DND-41 (cell line): ENCODE measurements around the gene ARHGAP15.

Source experiments
- ATAC-seq: fragments of 200-7000 bp; cut with Tn5 transposase; 3 replicates; pipeline ENCODE4 v1.9.1; 2021; ENCODE audit warnings: low read depth; ENCODE audit not compliant: insufficient read depth
- DNase-seq: peaks from one replicate; pipeline ENCODE4 v3.0.0-alpha.2; 2020
- H2AFZ ChIP-seq: 2 replicates; pipeline ENCODE4 v1.6.0; 2012; ENCODE audit warnings: low read depth, low read length
- H3K27ac ChIP-seq: 2 replicates; pipeline ENCODE4 v1.5.1; 2012; ENCODE audit warnings: low read length, inconsistent platforms
- H3K27me3 ChIP-seq: fragments of 200-600 bp; sonication (generic); 2 replicates; pipeline ENCODE4 v1.6.0; 2012; ENCODE audit warnings: low read length, mild to moderate bottlenecking, inconsistent platforms; ENCODE audit not compliant: insufficient read depth, poor library complexity
- H3K36me3 ChIP-seq: 2 replicates; pipeline ENCODE4 v1.5.1; 2012; ENCODE audit warnings: low read length, inconsistent platforms; ENCODE audit not compliant: insufficient read depth
- H3K4me1 ChIP-seq: 2 replicates; pipeline ENCODE4 v1.5.1; 2012; ENCODE audit warnings: mild to moderate bottlenecking, low read length; ENCODE audit not compliant: insufficient read depth
- H3K4me2 ChIP-seq: 2 replicates; pipeline ENCODE4 v1.6.0; 2012; ENCODE audit warnings: mild to moderate bottlenecking, moderate library complexity, low read length, inconsistent platforms; ENCODE audit not compliant: insufficient read depth
- H3K4me3 ChIP-seq, 2 experiments: fragments of 200-600 bp in 1 of 2; shearing (Covaris generic) in 1 of 2; 2 replicates each; pipeline ENCODE4 v1.5.1; 2012 to 2016; ENCODE audit warnings: inconsistent platforms in 2 of 2, low read length in 2 of 2, mild to moderate bottlenecking in 2 of 2, low read depth in 1 of 2, moderate library complexity in 1 of 2
- H3K79me2 ChIP-seq: 2 replicates; pipeline ENCODE4 v1.6.0; 2012; ENCODE audit warnings: low read length, inconsistent platforms; ENCODE audit not compliant: insufficient read depth
- H3K9ac ChIP-seq: 2 replicates; pipeline ENCODE4 v1.6.0; 2012; ENCODE audit warnings: low read depth, mild to moderate bottlenecking, inconsistent platforms, low read length, moderate library complexity
- H3K9me3 ChIP-seq: 2 replicates; pipeline ENCODE4 v1.5.1; 2012; ENCODE audit warnings: low read length, moderate library complexity, mild to moderate bottlenecking, inconsistent platforms; ENCODE audit not compliant: insufficient read depth, severe bottlenecking
- H4K20me1 ChIP-seq: 2 replicates; pipeline ENCODE4 v1.6.0; 2012; ENCODE audit warnings: low read length; ENCODE audit not compliant: insufficient read depth
- EZH2 ChIP-seq: IDR thresholded peaks from 3 replicates; pipeline ENCODE4 v1.6.1; 2012; ENCODE audit warnings: borderline replicate concordance, low read depth, mild to moderate bottlenecking, moderate library complexity, low read length, inconsistent platforms; ENCODE audit not compliant: severe bottlenecking
- TF ChIP-seq, protein P1 (sequence below): IDR thresholded peaks from 2 replicates; pipeline ENCODE4 v1.5.1; 2012; ENCODE audit warnings: borderline replicate concordance, low read length, moderate library complexity, mild to moderate bottlenecking; ENCODE audit not compliant: poor library complexity, severe bottlenecking; ENCODE audit errors: extremely low read depth

Gene ARHGAP15

DNA sequence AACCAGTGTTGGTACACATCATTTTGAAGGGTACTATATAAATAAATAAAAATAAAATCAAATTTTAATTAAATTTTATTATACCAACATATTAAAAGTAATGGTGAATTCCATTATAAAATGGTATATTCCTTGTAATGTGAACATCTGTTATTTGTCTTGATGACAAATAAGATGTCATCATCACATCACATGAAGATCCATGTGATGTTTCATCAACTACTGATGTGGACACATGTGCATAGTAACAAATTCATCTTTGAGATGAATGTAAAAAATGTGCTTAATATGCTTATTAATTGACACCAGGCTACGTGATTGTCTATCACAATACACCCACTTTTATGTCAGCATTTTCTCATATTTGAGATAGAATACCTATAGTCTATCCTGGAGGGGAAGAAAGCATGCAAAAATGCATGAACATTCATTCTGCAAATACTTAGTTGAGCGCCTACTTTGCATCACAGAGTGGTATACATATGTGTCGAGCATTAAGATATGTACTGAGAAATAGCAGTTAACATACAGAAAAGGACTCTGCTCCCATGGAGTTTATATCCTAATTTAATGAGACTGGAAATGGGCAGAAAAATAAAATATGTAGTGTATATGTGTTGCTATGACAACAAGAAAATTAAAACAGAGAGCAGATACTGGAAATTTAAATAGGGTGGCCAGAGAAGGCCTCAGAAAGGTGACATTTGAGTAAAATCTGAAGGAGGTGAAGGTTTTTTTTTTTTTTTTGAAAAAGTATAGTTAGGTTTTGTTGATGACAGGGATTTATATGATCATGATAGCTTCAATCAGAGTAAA is 281.1 kb downstream of the ARHGAP15 start:
- TF ChIP-seq EZH2, result no peak
- TF ChIP-seq, protein P1, sequence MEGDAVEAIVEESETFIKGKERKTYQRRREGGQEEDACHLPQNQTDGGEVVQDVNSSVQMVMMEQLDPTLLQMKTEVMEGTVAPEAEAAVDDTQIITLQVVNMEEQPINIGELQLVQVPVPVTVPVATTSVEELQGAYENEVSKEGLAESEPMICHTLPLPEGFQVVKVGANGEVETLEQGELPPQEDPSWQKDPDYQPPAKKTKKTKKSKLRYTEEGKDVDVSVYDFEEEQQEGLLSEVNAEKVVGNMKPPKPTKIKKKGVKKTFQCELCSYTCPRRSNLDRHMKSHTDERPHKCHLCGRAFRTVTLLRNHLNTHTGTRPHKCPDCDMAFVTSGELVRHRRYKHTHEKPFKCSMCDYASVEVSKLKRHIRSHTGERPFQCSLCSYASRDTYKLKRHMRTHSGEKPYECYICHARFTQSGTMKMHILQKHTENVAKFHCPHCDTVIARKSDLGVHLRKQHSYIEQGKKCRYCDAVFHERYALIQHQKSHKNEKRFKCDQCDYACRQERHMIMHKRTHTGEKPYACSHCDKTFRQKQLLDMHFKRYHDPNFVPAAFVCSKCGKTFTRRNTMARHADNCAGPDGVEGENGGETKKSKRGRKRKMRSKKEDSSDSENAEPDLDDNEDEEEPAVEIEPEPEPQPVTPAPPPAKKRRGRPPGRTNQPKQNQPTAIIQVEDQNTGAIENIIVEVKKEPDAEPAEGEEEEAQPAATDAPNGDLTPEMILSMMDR, result no peak
- Histone ChIP-seq H3K27me3 (no peaks in the 10 kb centered on the region), H3K79me2 (peaks cover 44% of the 10 kb centered on the region), H4K20me1 (peaks cover 2% of the 10 kb centered on the region; the same call in 1 of the 2 replicates), H3K9ac (no peak overlapping the region), H3K27ac (no peak overlapping the region), H3K9me3 (no peaks in the 10 kb centered on the region), H2AFZ (no peak overlapping the region), H3K4me1 (no peaks in the 10 kb centered on the region), H3K4me3 (no peak overlapping the region), H3K4me2 (no peak overlapping the region), H3K36me3 (peaks cover 3% of the 10 kb centered on the region; the same call in 1 of the 2 replicates)
- ATAC-seq (no peak), DNase-seq (no peak)

DNA sequence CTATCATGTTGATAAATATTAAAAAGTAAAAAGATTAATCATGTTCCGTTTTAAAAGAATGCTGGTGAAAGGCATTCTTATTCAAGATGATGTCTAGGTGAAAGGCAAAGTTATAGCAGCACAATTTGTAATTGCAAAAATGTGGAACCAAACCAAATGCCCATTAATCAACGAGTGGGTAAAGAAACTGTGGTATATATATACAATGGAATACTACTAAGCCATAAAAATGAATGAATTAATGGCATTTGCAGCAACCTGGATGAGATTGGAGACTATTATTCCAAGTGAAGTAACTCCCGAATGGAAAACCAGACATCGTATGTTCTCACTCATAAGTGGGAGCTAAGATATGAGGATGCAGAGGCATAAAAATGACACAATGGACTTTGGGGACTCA is 286.4 kb downstream of the ARHGAP15 start:
- Histone ChIP-seq H3K9ac (no peak overlapping the region), H3K79me2 (peaks cover 20% of the 10 kb centered on the region), H3K4me3 (no peak overlapping the region), H4K20me1 (peaks cover 16% of the 10 kb centered on the region; the same call in 1 of the 2 replicates), H3K4me1 (no peaks in the 10 kb centered on the region), H3K9me3 (no peaks in the 10 kb centered on the region), H2AFZ (no peak overlapping the region), H3K4me2 (no peak overlapping the region), H3K27me3 (no peaks in the 10 kb centered on the region), H3K36me3 (peaks cover 3% of the 10 kb centered on the region; the same call in 1 of the 2 replicates), H3K27ac (no peak overlapping the region)
- DNase-seq, result no peak
- TF ChIP-seq EZH2, result no peak
- TF ChIP-seq, protein P1, result no peak
- no peak for ATAC-seq

DNA sequence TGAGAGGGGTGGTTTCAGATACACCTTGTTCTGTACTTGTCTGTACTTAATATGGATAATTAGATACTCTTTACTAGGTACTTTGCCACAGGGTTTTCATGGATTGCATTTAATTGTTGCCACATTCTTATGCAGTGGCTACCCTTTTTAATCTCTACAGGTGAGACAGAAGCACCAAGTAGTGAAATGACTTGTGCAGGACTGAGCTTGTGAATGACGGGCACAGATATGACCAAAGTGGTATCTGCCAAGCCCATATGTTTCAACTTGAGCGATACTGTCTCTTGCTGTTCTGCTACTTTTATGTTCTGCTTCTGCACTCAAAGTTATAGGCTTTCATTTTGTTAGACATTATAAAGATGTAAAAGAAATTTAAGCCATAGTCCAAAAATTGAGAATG is 288.2 kb downstream of the ARHGAP15 start:
- Histone ChIP-seq H3K27ac (no peak overlapping the region), H3K4me2 (no peak overlapping the region), H3K4me3 (no peak overlapping the region), H3K79me2 (peaks cover 22% of the 10 kb centered on the region), H3K36me3 (peaks cover 8% of the 10 kb centered on the region; the same call in 1 of the 2 replicates), H3K27me3 (no peaks in the 10 kb centered on the region), H3K9ac (no peak overlapping the region), H3K9me3 (no peaks in the 10 kb centered on the region), H4K20me1 (peaks cover 14% of the 10 kb centered on the region; the same call in 1 of the 2 replicates), H3K4me1 (no peaks in the 10 kb centered on the region), H2AFZ (no peak overlapping the region)
- no peak for DNase-seq
- no peak for ATAC-seq
- TF ChIP-seq EZH2, result no peak
- TF ChIP-seq, protein P1, result no peak
